HG03025 (cell line): Measurements from ENCODE around the gene CYP2C19.
"Not testable (repeated sequence)": the region's sequence is repeated elsewhere in the genome, so short reads cannot be mapped to it uniquely, and the experiment has no call there.

Experiments used
- ATAC-seq: cut with Tn5 transposase; IDR thresholded peaks from one replicate; pipeline ENCODE4 v1.9.1; 2021; ENCODE audit warnings: mild to moderate bottlenecking, moderate library complexity; ENCODE audit not compliant: unreplicated experiment, low FRiP score

CYP2C19 gene

GRCh38 chr10:94762393-94762792 lies at the start of gene CYP2C19:
Gene CYP2C19 (plus strand): TSS chr10:94762681. CDS start chr10:94762706, 25 bp downstream.
- ATAC-seq = no peak

- ATAC-seq = no peak
Observed at GRCh38 chr10:94725871-94726270, 36.6 kb upstream of the CYP2C19 start.

GRCh38 chr10:94735197-94735596 lies 27.3 kb upstream of the CYP2C19 start:
- ATAC-seq = no peak

GRCh38 chr10:94738588-94738987 lies 23.9 kb upstream of the CYP2C19 start:
- ATAC-seq = no peak

GRCh38 chr10:94747137-94747536 lies 15.3 kb upstream of the CYP2C19 start:
- no peak for ATAC-seq

GRCh38 chr10:94747838-94748237 lies 14.6 kb upstream of the CYP2C19 start:
- no peak for ATAC-seq

DNA sequence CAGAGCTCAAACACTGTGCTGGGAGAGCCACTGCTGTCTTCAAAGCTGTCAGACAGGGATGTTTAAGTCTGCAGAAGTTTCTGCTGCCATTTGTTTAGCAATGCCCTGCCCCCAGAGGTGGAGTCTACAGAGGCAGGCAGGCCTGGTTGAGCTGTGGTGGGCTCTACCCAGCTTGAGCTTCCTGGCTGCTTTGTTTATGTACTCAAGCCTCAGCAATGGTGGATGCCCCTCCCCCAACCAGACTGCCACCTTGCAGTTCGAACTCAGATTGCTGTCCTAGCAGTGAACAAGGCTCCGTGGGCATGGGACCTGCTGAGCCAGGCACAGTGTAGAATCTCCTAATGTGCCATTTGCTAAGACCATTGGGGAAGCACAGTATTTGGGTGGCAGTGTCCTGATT lies 4.6 kb upstream of the CYP2C19 start:
- no peak for ATAC-seq

DNA sequence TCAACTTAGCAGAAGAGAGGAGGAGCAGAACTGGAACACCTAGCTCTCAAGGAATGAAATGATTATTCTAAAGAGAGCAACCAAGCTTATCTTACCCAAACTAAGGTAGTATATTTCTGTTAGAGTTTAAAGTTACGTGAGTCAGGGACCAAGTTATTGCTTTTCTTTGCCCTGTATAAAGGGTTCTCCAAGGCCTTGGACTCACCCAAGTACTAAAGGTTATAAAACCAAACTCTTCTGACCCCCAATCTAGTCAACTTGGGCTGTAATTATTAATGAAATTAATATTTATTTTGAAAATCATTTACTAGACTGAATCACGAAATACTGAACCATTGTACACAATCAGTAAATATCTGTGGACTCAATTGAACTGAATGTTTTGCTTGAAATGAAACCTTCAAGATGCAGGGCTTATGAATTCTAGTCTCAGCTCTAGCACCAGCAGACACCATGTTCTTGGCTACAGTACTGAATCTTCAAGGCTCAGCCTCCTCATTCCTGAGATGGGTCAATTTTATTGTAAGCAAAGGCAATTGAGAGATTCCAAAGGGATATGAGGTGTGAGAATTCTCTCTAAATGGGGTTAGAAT lies 1.8 kb upstream of the CYP2C19 start:
- no peak for ATAC-seq

DNA sequence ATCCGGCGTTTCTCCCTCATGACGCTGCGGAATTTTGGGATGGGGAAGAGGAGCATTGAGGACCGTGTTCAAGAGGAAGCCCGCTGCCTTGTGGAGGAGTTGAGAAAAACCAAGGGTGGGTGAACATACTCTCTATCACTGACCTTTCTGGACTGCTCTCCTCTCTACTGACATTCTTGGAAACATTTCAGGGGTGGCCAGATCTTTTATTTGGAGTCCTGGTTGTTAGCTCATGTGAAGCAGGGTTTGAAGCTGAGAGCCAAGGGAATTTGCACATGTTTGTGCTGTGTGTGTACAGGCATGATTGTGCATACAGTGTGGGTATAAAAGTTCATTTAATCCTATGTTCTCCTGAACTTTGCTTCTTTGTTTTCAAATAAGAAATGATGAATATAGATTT lies 12.9 kb downstream of the CYP2C19 start:
- ATAC-seq = not testable (repeated sequence)

- ATAC-seq = no peak
Observed at GRCh38 chr10:94777886-94778458, 15.5 kb downstream of the CYP2C19 start.

DNA sequence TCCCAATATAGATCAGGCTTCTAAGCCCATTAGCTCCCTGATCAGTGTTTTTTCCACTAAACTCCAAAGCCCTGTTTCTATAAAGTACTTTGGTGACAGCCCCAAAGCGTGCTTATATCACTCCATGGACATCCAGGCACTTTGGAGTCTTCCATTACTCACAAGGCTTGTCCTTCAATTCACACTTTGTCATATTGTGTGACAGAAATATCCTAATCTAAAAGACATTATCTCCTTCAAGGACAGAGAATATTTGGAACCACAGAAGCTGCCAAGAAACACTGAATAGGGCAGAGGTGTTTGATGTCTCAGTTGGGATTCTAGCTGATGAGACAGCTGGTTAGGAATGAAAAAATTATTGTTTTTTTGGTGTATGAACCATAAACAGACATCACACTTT lies 18.4 kb downstream of the CYP2C19 start:
- no peak for ATAC-seq

- ATAC-seq = no peak
Observed at GRCh38 chr10:94784256-94784655, 21.8 kb downstream of the CYP2C19 start.

GRCh38 chr10:94785211-94785610 lies 22.7 kb downstream of the CYP2C19 start:
- no peak for ATAC-seq

GRCh38 chr10:94800551-94800950 lies 38.1 kb downstream of the CYP2C19 start:
- ATAC-seq = not testable (repeated sequence)

GRCh38 chr10:94803307-94803706 lies 40.8 kb downstream of the CYP2C19 start:
- no peak for ATAC-seq

DNA sequence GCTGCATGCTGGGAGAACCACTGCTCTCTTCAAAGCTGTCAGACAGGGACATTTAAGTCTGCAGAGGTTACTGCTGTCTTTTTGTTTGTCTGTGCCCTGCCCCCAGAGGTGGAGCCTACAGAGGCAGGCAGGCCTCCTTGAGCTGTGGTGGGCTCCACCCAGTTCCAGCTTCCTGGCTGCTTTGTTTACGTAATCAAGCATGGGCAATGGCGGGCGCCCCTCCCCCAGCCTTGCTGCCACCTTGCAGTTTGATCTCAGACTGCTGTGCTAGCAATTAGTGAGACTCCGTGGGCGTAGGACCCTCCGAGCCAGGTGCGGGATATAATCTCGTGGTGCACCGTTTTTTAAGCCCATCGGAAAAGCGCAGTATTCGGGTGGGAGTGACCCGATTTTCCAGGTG lies 67.5 kb downstream of the CYP2C19 start:
- not testable (repeated sequence) for ATAC-seq

DNA sequence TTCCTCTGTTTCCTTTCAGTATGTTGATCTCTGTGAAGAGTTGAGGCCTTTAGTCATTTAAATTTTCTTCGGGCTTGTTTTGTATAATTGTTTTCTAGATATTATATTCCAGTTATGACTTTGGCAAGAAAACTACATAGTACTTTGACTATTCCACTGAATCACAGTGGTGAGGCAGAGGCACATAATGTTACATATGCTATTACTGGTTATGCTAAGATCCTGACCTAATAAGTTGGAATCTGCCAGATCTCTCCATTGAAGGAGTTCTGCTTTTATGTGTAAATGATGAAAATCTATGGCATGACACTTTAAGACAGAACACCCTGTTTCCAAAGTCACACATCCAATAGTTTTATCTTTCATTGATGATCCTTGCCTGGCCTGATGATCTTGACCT lies 83.7 kb downstream of the CYP2C19 start:
- no peak for ATAC-seq

DNA sequence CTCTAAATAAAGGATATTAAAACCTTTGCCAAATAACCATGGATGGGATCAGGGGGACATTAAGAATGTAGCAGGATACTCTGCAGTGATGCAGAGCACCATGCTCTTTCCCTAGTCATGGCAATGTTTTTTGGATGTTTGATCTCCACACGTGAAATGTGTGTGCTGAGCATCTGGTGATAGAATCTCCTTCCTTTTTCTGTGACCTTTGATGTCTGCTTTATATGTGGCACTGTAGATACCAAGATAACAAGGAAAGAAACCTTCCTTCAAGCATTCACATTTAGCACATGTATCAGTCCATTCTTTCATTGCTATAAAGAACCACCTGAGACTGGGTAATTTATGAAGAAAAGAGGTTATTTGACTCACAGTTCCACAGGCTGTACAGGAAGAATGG lies 88.3 kb downstream of the CYP2C19 start:
- no peak for ATAC-seq

DNA sequence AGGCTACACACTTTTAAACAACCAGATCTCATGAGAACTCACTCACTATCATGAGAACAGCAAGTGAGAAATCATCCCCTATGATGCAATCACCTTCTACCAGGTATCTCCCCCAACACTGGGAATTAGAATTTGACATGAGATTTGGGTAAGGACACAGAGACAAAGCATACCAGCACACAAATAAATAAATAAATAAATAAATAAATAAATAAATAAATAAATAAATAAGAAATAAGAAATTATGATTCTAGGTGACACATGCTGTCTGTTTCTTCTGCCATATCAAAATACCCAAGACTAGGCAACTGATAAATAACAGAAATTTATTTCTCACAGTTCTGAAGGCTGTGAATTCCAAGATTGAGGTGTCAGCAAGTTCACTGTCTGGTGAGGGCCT lies 88.8 kb downstream of the CYP2C19 start:
- no peak for ATAC-seq

DNA sequence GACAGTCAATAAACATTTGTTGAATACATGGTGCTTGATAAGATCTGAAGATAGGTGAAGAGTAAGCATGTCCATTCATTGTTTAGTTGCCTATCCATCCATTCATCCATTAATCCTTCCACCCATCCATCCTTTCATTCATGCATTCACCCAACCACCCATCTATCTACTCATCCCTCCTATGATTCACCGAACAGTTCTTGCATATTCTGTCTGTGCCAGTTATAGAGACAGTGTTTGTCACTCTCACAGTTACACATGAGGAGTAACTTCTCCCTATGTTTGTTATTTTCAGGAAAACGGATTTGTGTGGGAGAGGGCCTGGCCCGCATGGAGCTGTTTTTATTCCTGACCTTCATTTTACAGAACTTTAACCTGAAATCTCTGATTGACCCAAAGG lies 90.0 kb downstream of the CYP2C19 start:
- ATAC-seq = no peak

GRCh38 chr10:94853065-94853464 lies 90.6 kb downstream of the CYP2C19 start:
- ATAC-seq = no peak

DNA sequence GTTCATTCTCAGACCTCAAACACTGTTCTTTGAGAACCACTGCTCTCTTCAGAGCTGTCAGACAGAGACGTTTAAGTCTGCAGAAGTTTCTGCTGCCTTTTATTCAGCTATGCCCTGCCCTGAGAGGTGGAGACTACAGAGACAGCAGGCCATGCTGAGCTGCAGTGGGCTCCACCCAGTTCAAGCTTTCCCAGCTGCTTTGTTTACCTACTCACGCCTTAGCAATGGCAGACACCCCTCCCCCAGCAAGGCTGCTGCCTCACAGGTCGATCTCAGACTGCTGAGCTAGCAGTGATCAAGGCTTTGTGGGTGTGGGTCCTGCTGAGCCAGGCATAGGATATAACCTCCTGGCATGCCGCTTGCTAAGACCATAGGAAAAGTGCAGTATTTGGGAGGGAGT lies 95.5 kb downstream of the CYP2C19 start:
- ATAC-seq = no peak

DNA sequence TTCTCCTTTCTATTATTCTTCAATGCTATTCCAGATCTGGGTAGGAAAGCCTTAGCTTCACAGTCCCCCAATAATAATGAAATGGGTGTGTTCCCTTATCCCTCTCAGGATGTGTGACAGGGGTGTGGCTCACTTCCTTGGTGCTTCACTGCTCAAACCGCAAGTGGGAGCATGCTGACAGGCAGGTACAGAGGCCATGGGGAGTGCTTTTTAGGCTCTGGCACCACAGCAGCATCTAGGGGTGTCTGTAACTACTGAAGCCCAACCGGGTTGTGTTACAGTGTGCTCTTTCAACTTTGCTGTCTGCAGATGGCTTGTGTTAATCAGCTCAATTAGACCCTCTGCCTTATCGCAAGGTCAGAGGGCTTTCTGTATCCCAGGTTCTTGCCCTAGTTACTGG lies 96.6 kb downstream of the CYP2C19 start:
- no peak for ATAC-seq
